ENCODE results near the gene ITGA11.

DNA sequence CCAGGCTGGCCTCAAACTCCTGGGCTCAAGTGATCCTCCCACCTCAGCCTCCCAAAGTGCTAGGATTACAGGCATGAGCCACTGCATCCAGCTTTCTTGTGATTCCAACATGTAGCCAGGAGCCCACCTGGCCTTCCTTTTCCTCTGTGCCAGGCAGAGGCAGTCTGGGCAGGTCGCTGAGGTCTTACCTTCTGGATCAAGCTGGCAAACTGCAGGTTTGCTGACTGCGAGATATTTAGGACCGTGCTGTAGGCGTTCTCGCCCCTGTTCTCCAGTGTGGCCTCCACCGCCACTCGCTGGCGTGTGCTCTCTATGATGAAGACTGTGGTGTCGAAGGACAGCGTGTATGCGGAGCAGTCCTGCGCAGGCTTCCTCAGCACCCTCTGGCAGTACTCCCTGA is 112.0 kb downstream of the ITGA11 start:
- TF ChIP-seq, protein P1, sequence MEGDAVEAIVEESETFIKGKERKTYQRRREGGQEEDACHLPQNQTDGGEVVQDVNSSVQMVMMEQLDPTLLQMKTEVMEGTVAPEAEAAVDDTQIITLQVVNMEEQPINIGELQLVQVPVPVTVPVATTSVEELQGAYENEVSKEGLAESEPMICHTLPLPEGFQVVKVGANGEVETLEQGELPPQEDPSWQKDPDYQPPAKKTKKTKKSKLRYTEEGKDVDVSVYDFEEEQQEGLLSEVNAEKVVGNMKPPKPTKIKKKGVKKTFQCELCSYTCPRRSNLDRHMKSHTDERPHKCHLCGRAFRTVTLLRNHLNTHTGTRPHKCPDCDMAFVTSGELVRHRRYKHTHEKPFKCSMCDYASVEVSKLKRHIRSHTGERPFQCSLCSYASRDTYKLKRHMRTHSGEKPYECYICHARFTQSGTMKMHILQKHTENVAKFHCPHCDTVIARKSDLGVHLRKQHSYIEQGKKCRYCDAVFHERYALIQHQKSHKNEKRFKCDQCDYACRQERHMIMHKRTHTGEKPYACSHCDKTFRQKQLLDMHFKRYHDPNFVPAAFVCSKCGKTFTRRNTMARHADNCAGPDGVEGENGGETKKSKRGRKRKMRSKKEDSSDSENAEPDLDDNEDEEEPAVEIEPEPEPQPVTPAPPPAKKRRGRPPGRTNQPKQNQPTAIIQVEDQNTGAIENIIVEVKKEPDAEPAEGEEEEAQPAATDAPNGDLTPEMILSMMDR (conservative IDR thresholded peaks at IDR 0.05; ENCODE audit: low read depth, low read length), result no peak
- TF ChIP-seq EZH2 (IDR thresholded peaks at IDR 0.05; ENCODE audit: low read length, unreplicated experiment), result no peak

Data from PC-3 (cell line).